Measurements from ENCODE around the gene GNG7.
"Not testable (repeated sequence)": the region's sequence is repeated elsewhere in the genome, so short reads cannot be mapped to it uniquely, and the experiment has no call there.

Gene GNG7

GRCh38 chr19:2569596-2570465 is 132.7 kb downstream of the GNG7 start:
- DNase-seq: no peak

- DNase-seq: no peak
These were observed 134.5 kb downstream of the GNG7 start for GRCh38 chr19:2567996-2568395.

- DNase-seq: no peak
These were observed 134.9 kb downstream of the GNG7 start for GRCh38 chr19:2567580-2567979.

- DNase-seq: not testable (repeated sequence)
These were observed 138.9 kb downstream of the GNG7 start for GRCh38 chr19:2563546-2563945.

GRCh38 chr19:2561895-2562294 is 140.6 kb downstream of the GNG7 start:
- DNase-seq: no peak

- no peak for DNase-seq
These were observed 141.3 kb downstream of the GNG7 start for GRCh38 chr19:2561221-2561620.

- DNase-seq: no peak
These were observed 142.1 kb downstream of the GNG7 start for GRCh38 chr19:2560369-2560768.

GRCh38 chr19:2558543-2558942 is 144.0 kb downstream of the GNG7 start:
- DNase-seq: no peak

GRCh38 chr19:2558131-2558530 is 144.4 kb downstream of the GNG7 start:
- DNase-seq: not testable (repeated sequence)

- DNase-seq: no peak
These were observed 145.4 kb downstream of the GNG7 start for GRCh38 chr19:2557093-2557440.

- DNase-seq: no peak
These were observed 146.0 kb downstream of the GNG7 start for GRCh38 chr19:2556221-2557092.

- no peak for DNase-seq
These were observed 146.9 kb downstream of the GNG7 start for GRCh38 chr19:2555422-2556220.

- no peak for DNase-seq
These were observed 147.6 kb downstream of the GNG7 start for GRCh38 chr19:2554856-2555255.

GRCh38 chr19:2553510-2553909 is 149.0 kb downstream of the GNG7 start:
- no peak for DNase-seq

- DNase-seq: no peak
These were observed 149.6 kb downstream of the GNG7 start for GRCh38 chr19:2552859-2553258.

- DNase-seq: no peak
These were observed 150.7 kb downstream of the GNG7 start for GRCh38 chr19:2551864-2552185.

GRCh38 chr19:2551172-2551863 is 151.2 kb downstream of the GNG7 start:
- DNase-seq: no peak

GRCh38 chr19:2550431-2551171 is 151.9 kb downstream of the GNG7 start:
- DNase-seq: peak; percentile 78

- no peak for DNase-seq
These were observed 152.7 kb downstream of the GNG7 start for GRCh38 chr19:2549701-2550191.

GRCh38 chr19:2548966-2549365 is 153.5 kb downstream of the GNG7 start:
- no peak for DNase-seq

- DNase-seq: no peak
These were observed 154.8 kb downstream of the GNG7 start for GRCh38 chr19:2547721-2548120.
